ENCODE results near the gene TEX22. TPM values are rescaled to one million over a fixed set of nuclear protein-coding genes. Genes with fewer than 3 reads are reported as not detected.

Gene TEX22
- total RNA-seq, 1 donor from 2014 or later = 4.9 TPM

- TF ChIP-seq CTCF (IDR thresholded peaks at IDR 0.05) = no peak
- H3K4me3 Mint-ChIP-seq (ENCODE audit: unreplicated experiment) = peak overlapping the region; percentile 84
- H3K9me3 Mint-ChIP-seq (ENCODE audit: unreplicated experiment) = no peaks in the 10 kb centered on the region
- H3K4me1 Mint-ChIP-seq (ENCODE audit: unreplicated experiment) = peaks cover 40% of the 10 kb centered on the region
- H3K27me3 Mint-ChIP-seq (ENCODE audit: unreplicated experiment) = no peaks in the 10 kb centered on the region
- no peak for DNase-seq (ENCODE audit: extremely low spot score, unreplicated experiment)
- H3K36me3 Mint-ChIP-seq (ENCODE audit: unreplicated experiment) = no peaks in the 10 kb centered on the region
- peak overlapping the region; percentile 90 for H3K27ac Mint-ChIP-seq (ENCODE audit: unreplicated experiment)
Observed at GRCh38 chr14:105420101-105420973, 22.0 kb downstream of the TEX22 start.

- no peaks in the 10 kb centered on the region for H3K9me3 Mint-ChIP-seq (ENCODE audit: unreplicated experiment)
- H3K4me3 Mint-ChIP-seq (ENCODE audit: unreplicated experiment) = peak overlapping the region; percentile 84
- peaks cover 33% of the 10 kb centered on the region for H3K4me1 Mint-ChIP-seq (ENCODE audit: unreplicated experiment)
- no peak for DNase-seq (ENCODE audit: extremely low spot score, unreplicated experiment)
- peak overlapping the region; percentile 90 for H3K27ac Mint-ChIP-seq (ENCODE audit: unreplicated experiment)
- no peaks in the 10 kb centered on the region for H3K27me3 Mint-ChIP-seq (ENCODE audit: unreplicated experiment)
- TF ChIP-seq CTCF (IDR thresholded peaks at IDR 0.05) = no peak
- H3K36me3 Mint-ChIP-seq (ENCODE audit: unreplicated experiment) = peaks cover 3% of the 10 kb centered on the region
Observed at GRCh38 chr14:105420974-105421674, 22.8 kb downstream of the TEX22 start.

GRCh38 chr14:105421723-105422615 lies 23.6 kb downstream of the TEX22 start:
- no peaks in the 10 kb centered on the region for H3K27me3 Mint-ChIP-seq (ENCODE audit: unreplicated experiment)
- peaks cover 33% of the 10 kb centered on the region for H3K4me1 Mint-ChIP-seq (ENCODE audit: unreplicated experiment)
- no peak for TF ChIP-seq CTCF (IDR thresholded peaks at IDR 0.05)
- no peak for DNase-seq (ENCODE audit: extremely low spot score, unreplicated experiment)
- peak overlapping the region; percentile 52 for H3K27ac Mint-ChIP-seq (ENCODE audit: unreplicated experiment)
- H3K9me3 Mint-ChIP-seq (ENCODE audit: unreplicated experiment) = no peaks in the 10 kb centered on the region
- peaks cover 7% of the 10 kb centered on the region for H3K36me3 Mint-ChIP-seq (ENCODE audit: unreplicated experiment)
- H3K4me3 Mint-ChIP-seq (ENCODE audit: unreplicated experiment) = peak overlapping the region; percentile 84

- H3K4me1 Mint-ChIP-seq (ENCODE audit: unreplicated experiment) = peaks cover 33% of the 10 kb centered on the region
- peak overlapping the region; percentile 52 for H3K27ac Mint-ChIP-seq (ENCODE audit: unreplicated experiment)
- H3K4me3 Mint-ChIP-seq (ENCODE audit: unreplicated experiment) = peak overlapping the region; percentile 22
- peaks cover 13% of the 10 kb centered on the region for H3K36me3 Mint-ChIP-seq (ENCODE audit: unreplicated experiment)
- no peak for TF ChIP-seq CTCF (IDR thresholded peaks at IDR 0.05)
- DNase-seq (ENCODE audit: extremely low spot score, unreplicated experiment) = no peak
- H3K9me3 Mint-ChIP-seq (ENCODE audit: unreplicated experiment) = no peaks in the 10 kb centered on the region
- no peaks in the 10 kb centered on the region for H3K27me3 Mint-ChIP-seq (ENCODE audit: unreplicated experiment)
Observed at GRCh38 chr14:105422695-105423487, 24.6 kb downstream of the TEX22 start.
